ENCODE results near the gene SLC35D3.

DNA sequence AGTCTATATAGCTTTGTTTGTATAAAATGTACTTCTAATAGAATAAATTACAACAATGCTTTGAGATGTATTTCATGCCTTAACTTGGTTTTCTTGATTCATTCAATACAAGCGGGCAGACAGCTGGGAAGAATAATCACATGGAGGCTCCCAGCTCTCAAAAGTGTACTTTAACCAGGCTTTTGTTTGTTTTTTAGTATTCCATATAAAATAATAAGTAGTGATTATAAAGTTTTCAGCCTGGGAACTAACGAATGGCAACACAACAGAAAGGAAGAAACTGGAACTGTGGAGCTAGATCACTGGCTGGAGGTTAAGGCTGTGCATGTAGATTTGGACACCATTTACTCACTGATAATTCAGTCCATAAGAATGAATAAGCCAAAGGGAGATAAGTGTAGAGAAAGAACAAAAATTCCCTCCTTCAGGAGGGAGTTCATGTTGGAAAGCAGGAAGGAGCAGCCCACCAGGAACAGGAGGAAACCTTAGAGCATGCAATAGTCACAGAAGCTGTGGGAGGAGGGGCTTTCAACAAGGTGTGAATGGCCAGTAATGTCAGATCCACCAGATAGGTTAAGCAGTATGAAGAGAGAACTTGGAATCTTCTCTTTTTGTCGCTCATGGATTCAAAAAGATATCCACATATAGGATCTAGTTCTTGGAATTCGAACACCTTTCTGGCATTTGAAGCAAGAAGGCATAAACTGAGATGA, 41.2 kb upstream of the SLC35D3 start:
- TF ChIP-seq, protein P1, sequence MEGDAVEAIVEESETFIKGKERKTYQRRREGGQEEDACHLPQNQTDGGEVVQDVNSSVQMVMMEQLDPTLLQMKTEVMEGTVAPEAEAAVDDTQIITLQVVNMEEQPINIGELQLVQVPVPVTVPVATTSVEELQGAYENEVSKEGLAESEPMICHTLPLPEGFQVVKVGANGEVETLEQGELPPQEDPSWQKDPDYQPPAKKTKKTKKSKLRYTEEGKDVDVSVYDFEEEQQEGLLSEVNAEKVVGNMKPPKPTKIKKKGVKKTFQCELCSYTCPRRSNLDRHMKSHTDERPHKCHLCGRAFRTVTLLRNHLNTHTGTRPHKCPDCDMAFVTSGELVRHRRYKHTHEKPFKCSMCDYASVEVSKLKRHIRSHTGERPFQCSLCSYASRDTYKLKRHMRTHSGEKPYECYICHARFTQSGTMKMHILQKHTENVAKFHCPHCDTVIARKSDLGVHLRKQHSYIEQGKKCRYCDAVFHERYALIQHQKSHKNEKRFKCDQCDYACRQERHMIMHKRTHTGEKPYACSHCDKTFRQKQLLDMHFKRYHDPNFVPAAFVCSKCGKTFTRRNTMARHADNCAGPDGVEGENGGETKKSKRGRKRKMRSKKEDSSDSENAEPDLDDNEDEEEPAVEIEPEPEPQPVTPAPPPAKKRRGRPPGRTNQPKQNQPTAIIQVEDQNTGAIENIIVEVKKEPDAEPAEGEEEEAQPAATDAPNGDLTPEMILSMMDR (IDR thresholded peaks at IDR 0.05): no peak
- TF ChIP-seq POLR2A (IDR thresholded peaks at IDR 0.05): no peak
